SU-DHL-6 (cell line): Measurements from ENCODE around the gene PTRH2.

Experiments
- EZH2phosphoT487 ChIP-seq: fragments of 200-600 bp; sonication (generic), shearing (Covaris generic); conservative IDR thresholded peaks from 2 replicates; pipeline ENCODE4 v1.6.1; 2018; ENCODE audit warnings: mild to moderate bottlenecking, antibody characterized with exemption, low read length, moderate library complexity, mixed read lengths
- TF ChIP-seq, protein P1 (sequence below): fragments of 200-600 bp; sonication (generic); IDR thresholded peaks from one replicate; pipeline ENCODE4 v1.5.1; 2017; ENCODE audit warnings: antibody characterized with exemption, mild to moderate bottlenecking, low read length, moderate library complexity; ENCODE audit not compliant: insufficient read depth, poor library complexity, severe bottlenecking

DNA sequence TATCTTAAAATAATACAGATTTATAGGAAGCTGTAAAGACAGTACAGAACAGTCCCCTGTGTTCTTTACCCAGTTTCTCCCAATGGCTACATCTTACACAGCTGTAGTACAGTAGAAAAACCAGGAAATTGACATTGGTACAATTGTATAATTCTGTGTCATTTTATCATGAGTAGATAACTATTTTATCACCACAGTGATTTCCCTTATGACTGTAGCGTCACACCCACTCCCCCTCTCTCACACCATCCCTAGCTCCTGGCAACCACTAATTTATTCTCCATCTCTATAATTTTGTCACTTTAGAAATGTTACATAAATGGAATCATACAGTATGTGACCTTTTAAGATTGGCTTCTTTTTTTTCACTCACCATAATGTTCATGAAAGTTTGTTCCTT lies 56.6 kb downstream of the PTRH2 start:
- TF ChIP-seq, protein P1, sequence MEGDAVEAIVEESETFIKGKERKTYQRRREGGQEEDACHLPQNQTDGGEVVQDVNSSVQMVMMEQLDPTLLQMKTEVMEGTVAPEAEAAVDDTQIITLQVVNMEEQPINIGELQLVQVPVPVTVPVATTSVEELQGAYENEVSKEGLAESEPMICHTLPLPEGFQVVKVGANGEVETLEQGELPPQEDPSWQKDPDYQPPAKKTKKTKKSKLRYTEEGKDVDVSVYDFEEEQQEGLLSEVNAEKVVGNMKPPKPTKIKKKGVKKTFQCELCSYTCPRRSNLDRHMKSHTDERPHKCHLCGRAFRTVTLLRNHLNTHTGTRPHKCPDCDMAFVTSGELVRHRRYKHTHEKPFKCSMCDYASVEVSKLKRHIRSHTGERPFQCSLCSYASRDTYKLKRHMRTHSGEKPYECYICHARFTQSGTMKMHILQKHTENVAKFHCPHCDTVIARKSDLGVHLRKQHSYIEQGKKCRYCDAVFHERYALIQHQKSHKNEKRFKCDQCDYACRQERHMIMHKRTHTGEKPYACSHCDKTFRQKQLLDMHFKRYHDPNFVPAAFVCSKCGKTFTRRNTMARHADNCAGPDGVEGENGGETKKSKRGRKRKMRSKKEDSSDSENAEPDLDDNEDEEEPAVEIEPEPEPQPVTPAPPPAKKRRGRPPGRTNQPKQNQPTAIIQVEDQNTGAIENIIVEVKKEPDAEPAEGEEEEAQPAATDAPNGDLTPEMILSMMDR = no peak
- no peak for TF ChIP-seq EZH2phosphoT487
